ENCODE results near the gene CAMK2D. TPM values are rescaled to one million over a fixed set of nuclear protein-coding genes. Genes with fewer than 3 reads are reported as not detected.

The CAMK2D gene
- total RNA-seq, 1 experiment from 2014 or later, result 15.4 TPM

DNA sequence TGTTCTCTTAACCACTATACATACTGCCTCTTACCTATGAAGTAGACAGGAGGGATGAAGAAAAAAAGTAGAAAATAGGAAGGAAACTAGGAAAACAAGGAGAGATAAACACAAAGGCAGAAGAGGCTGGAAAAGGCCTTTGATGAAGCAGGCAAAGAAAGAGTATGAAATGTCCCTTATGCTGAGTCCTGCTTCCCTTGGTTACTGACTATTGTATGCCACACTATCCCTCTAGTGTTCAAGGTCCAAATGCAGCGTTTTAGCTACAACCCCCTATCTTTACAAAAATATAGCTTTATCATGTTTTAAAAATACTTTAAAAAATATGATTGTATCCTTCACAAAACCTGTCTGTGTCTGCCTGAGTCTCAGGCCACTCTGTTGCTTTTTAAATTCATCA lies 233.1 kb downstream of the CAMK2D start:
- H3K9me2 ChIP-seq (replicated peaks; ENCODE audit: low read length), result no peaks in the 10 kb centered on the region
- ATAC-seq (no peak), DNase-seq (no peak)
- H3K79me2 ChIP-seq (ENCODE audit: low read length), result no peaks in the 10 kb centered on the region
- no peaks in the 10 kb centered on the region for H3K27me3 ChIP-seq (ENCODE audit: low read length)
- H3K4me2 ChIP-seq (ENCODE audit: low read length), result no peak overlapping the region
- H3K4me1 ChIP-seq (ENCODE audit: insufficient read depth, low read length), result peaks cover 4% of the 10 kb centered on the region; the same call in 1 of the 2 replicates
- no TSS peak for BruUV-seq (replicated peaks)
- ChIA-PET POLR2A (ENCODE audit: unreplicated experiment) (no interaction called here), CTCF (no interaction called here)
- no peak overlapping the region for H3K4me3 ChIP-seq (ENCODE audit: low read length)
- no peaks in the 10 kb centered on the region for H4K20me1 ChIP-seq (ENCODE audit: low read length)
- TF ChIP-seq EZH2phosphoT487 (IDR thresholded peaks at IDR 0.05; ENCODE audit: borderline replicate concordance, low read length) (no peak), EZH2 (IDR thresholded peaks at IDR 0.05; ENCODE audit: low read length, unreplicated experiment) (no peak)
- TF ChIP-seq, protein P1, sequence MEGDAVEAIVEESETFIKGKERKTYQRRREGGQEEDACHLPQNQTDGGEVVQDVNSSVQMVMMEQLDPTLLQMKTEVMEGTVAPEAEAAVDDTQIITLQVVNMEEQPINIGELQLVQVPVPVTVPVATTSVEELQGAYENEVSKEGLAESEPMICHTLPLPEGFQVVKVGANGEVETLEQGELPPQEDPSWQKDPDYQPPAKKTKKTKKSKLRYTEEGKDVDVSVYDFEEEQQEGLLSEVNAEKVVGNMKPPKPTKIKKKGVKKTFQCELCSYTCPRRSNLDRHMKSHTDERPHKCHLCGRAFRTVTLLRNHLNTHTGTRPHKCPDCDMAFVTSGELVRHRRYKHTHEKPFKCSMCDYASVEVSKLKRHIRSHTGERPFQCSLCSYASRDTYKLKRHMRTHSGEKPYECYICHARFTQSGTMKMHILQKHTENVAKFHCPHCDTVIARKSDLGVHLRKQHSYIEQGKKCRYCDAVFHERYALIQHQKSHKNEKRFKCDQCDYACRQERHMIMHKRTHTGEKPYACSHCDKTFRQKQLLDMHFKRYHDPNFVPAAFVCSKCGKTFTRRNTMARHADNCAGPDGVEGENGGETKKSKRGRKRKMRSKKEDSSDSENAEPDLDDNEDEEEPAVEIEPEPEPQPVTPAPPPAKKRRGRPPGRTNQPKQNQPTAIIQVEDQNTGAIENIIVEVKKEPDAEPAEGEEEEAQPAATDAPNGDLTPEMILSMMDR (conservative IDR thresholded peaks at IDR 0.05; ENCODE audit: low read depth, low read length), result no peak
- H3F3A ChIP-seq (ENCODE audit: low read length, unreplicated experiment), result no peaks in the 10 kb centered on the region
- intact Hi-C loops (cut with micrococcal nuclease), result no loop called here
- H3K9ac ChIP-seq (ENCODE audit: low read length), result no peak overlapping the region
- no peaks in the 10 kb centered on the region for H3K36me3 ChIP-seq (ENCODE audit: low read depth, low read length)
- H3K9me3 ChIP-seq (ENCODE audit: low read length), result no peaks in the 10 kb centered on the region
- H3K27ac ChIP-seq (ENCODE audit: low read length), result no peak overlapping the region
- H2AFZ ChIP-seq (ENCODE audit: low read length), result no peak overlapping the region

GRCh38 chr4:113525521-113525920 lies 236.0 kb downstream of the CAMK2D start:
- Histone ChIP-seq H3K9ac (ENCODE audit: low read length) (no peak overlapping the region), H3K27me3 (ENCODE audit: low read length) (no peaks in the 10 kb centered on the region), H4K20me1 (ENCODE audit: low read length) (no peaks in the 10 kb centered on the region), H3K27ac (ENCODE audit: low read length) (no peak overlapping the region), H3F3A (ENCODE audit: low read length, unreplicated experiment) (no peaks in the 10 kb centered on the region), H3K4me3 (ENCODE audit: low read length) (no peak overlapping the region), H3K4me2 (ENCODE audit: low read length) (no peak overlapping the region), H3K4me1 (ENCODE audit: insufficient read depth, low read length) (peaks cover 4% of the 10 kb centered on the region; the same call in 1 of the 2 replicates), H3K79me2 (ENCODE audit: low read length) (no peaks in the 10 kb centered on the region), H2AFZ (ENCODE audit: low read length) (no peak overlapping the region), H3K9me3 (ENCODE audit: low read length) (no peaks in the 10 kb centered on the region), H3K9me2 (replicated peaks; ENCODE audit: low read length) (no peaks in the 10 kb centered on the region), H3K36me3 (ENCODE audit: low read depth, low read length) (no peaks in the 10 kb centered on the region)
- intact Hi-C loops (cut with micrococcal nuclease), result no loop called here
- DNase-seq, result no peak
- TF ChIP-seq EZH2phosphoT487 (IDR thresholded peaks at IDR 0.05; ENCODE audit: borderline replicate concordance, low read length), result no peak
- TF ChIP-seq, protein P1 (conservative IDR thresholded peaks at IDR 0.05; ENCODE audit: low read depth, low read length), result no peak
- no peak for TF ChIP-seq EZH2 (IDR thresholded peaks at IDR 0.05; ENCODE audit: low read length, unreplicated experiment)
- ChIA-PET CTCF (no interaction called here), POLR2A (ENCODE audit: unreplicated experiment) (no interaction called here)
- no TSS peak for BruUV-seq (replicated peaks)
- no peak for ATAC-seq

- no peaks in the 10 kb centered on the region for H3K9me3 ChIP-seq (ENCODE audit: low read length)
- no peaks in the 10 kb centered on the region for H3K27me3 ChIP-seq (ENCODE audit: low read length)
- H3K4me1 ChIP-seq (ENCODE audit: insufficient read depth, low read length), result peaks cover 4% of the 10 kb centered on the region; the same call in 1 of the 2 replicates
- intact Hi-C loops (cut with micrococcal nuclease), result no loop called here
- no peaks in the 10 kb centered on the region for H3K36me3 ChIP-seq (ENCODE audit: low read depth, low read length)
- DNase-seq (no peak), ATAC-seq (no peak)
- no peaks in the 10 kb centered on the region for H3K79me2 ChIP-seq (ENCODE audit: low read length)
- no peaks in the 10 kb centered on the region for H3F3A ChIP-seq (ENCODE audit: low read length, unreplicated experiment)
- no peak overlapping the region for H2AFZ ChIP-seq (ENCODE audit: low read length)
- POLR2A ChIA-PET (ENCODE audit: unreplicated experiment), result no interaction called here
- no peak overlapping the region for H3K4me2 ChIP-seq (ENCODE audit: low read length)
- BruUV-seq (replicated peaks), result no TSS peak
- H3K9ac ChIP-seq (ENCODE audit: low read length), result no peak overlapping the region
- CTCF ChIA-PET, result no interaction called here
- H3K27ac ChIP-seq (ENCODE audit: low read length), result no peak overlapping the region
- no peaks in the 10 kb centered on the region for H3K9me2 ChIP-seq (replicated peaks; ENCODE audit: low read length)
- no peaks in the 10 kb centered on the region for H4K20me1 ChIP-seq (ENCODE audit: low read length)
- H3K4me3 ChIP-seq (ENCODE audit: low read length), result no peak overlapping the region
- TF ChIP-seq EZH2 (IDR thresholded peaks at IDR 0.05; ENCODE audit: low read length, unreplicated experiment) (no peak), EZH2phosphoT487 (IDR thresholded peaks at IDR 0.05; ENCODE audit: borderline replicate concordance, low read length) (no peak)
- TF ChIP-seq, protein P1 (conservative IDR thresholded peaks at IDR 0.05; ENCODE audit: low read depth, low read length), result no peak
Measured at GRCh38 chr4:113524505-113525186, 236.9 kb downstream of the CAMK2D start.
